Left ventricle myocardium inferior (tissue), 1 donor: ENCODE data around the gene CLC. TPM values are rescaled to one million over a fixed set of nuclear protein-coding genes. Genes with fewer than 3 reads are reported as not detected.

ENCODE experiments used
- DNase-seq: peaks from one replicate; pipeline ENCODE4 v3.0.0-alpha.2; 2020
- H3K27ac ChIP-seq: fragments of 200-600 bp; replicated peaks from 2 replicates; pipeline ENCODE4 v1.8.0; 2021
- H3K27me3 ChIP-seq: fragments of 200-600 bp; 2 replicates; pipeline ENCODE4 v1.8.0; 2021; ENCODE audit warnings: low read depth
- H3K36me3 ChIP-seq: fragments of 200-600 bp; 2 replicates; pipeline ENCODE4 v1.8.0; 2021
- H3K4me1 ChIP-seq: fragments of 200-600 bp; 2 replicates; pipeline ENCODE4 v1.8.0; 2021
- H3K4me3 ChIP-seq: fragments of 200-600 bp; 2 replicates; pipeline ENCODE4 v1.8.0; 2021; ENCODE audit warnings: mild to moderate bottlenecking, moderate library complexity
- H3K9me3 ChIP-seq: fragments of 200-600 bp; replicated peaks from 2 replicates; pipeline ENCODE4 v1.8.0; 2021
- intact Hi-C: fragments of 100-400 bp; cut with micrococcal nuclease; formaldehyde crosslinking; loops from one replicate; pipeline ENCODE4 v1.11.0; 2022
- total RNA-seq: library from RNA; stranded (reverse); fragmentation: NEBNext Ultra II Directional; extraction: Animal tissue kit (Norgen Biotek cat#: 25700); gene quantifications from one replicate; pipeline ENCODE4 v1.2.1, GENCODE V29; 2021
- TF ChIP-seq, protein P1 (sequence below): fragments of 200-600 bp; IDR thresholded peaks from 2 replicates; pipeline ENCODE4 v1.8.0; 2021; ENCODE audit warnings: antibody characterized with exemption, mild to moderate bottlenecking, borderline replicate concordance
- donor health status: DM: no; HTN: yes; CAD: no; lungs with severe emphysema.

The CLC gene
- total RNA-seq, 1 donor from 2014 or later, result not detected

DNA sequence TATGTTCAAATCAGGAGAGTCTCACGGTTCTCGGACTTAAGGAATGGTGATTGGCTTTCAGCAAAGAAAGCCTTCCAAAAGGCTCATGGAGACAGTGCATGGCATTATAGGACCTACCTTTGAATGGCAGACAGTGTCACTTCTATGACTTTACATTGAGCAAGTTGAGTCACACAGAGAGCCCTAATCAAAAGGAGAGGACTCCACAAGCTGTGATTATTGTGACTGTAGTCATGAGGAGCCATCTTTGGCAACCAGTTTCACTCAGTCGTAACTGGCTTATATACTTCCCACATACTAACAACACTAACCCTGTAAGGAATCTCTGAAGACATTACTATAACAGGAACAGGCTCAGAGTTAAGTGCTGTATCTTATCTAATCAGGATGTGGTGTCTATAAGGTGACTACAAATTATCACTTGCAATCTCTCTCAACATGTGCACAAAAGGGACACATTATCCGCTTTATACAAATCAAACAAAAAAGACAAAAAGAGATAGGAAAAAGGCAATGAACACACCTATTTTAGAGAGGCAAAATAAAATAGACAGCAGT, 27.4 kb downstream of the CLC start:
- intact Hi-C loops, result no loop called here
- Histone ChIP-seq H3K36me3 (no peaks in the 10 kb centered on the region), H3K9me3 (peaks cover 4% of the 10 kb centered on the region), H3K4me3 (no peak overlapping the region), H3K27ac (no peak overlapping the region), H3K27me3 (peaks cover 32% of the 10 kb centered on the region), H3K4me1 (no peaks in the 10 kb centered on the region)
- TF ChIP-seq, protein P1, sequence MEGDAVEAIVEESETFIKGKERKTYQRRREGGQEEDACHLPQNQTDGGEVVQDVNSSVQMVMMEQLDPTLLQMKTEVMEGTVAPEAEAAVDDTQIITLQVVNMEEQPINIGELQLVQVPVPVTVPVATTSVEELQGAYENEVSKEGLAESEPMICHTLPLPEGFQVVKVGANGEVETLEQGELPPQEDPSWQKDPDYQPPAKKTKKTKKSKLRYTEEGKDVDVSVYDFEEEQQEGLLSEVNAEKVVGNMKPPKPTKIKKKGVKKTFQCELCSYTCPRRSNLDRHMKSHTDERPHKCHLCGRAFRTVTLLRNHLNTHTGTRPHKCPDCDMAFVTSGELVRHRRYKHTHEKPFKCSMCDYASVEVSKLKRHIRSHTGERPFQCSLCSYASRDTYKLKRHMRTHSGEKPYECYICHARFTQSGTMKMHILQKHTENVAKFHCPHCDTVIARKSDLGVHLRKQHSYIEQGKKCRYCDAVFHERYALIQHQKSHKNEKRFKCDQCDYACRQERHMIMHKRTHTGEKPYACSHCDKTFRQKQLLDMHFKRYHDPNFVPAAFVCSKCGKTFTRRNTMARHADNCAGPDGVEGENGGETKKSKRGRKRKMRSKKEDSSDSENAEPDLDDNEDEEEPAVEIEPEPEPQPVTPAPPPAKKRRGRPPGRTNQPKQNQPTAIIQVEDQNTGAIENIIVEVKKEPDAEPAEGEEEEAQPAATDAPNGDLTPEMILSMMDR, result no peak
- DNase-seq, result no peak

DNA sequence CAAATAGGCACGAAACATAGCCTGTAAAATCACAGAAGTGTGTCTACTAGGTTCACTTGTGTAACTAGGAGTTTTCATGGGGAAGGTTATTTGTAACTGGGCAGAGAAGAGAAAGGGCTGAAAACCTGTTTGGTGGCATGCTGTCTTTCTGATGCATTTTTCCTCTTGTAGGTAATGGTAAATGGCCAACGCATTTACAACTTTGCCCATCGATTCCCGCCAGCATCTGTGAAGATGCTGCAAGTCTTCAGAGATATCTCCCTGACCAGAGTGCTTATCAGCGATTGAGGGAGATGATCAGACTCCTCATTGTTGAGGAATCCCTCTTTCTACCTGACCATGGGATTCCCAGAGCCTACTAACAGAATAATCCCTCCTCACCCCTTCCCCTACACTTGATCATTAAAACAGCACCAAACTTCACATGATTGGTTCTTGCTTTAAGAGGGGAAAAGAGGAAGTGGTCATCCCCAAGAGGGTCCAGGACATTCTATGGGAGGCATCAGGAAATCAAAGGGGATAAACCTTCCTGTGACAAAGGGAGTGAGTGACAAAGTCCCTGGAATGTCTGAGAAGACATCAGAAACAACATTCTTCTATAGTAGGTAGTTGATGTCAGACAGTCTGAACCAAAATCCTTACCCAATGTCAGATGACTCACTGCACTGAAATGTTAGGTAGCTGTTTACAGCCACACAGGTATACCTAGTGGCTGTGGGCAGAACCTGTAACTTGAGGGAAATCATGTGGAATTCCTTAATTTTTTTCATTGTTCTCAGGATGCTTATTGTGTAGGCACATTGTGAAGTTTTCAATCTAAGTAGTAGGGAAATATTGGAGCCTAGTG, 28.6 kb downstream of the CLC start:
- intact Hi-C loops, result no loop called here

DNA sequence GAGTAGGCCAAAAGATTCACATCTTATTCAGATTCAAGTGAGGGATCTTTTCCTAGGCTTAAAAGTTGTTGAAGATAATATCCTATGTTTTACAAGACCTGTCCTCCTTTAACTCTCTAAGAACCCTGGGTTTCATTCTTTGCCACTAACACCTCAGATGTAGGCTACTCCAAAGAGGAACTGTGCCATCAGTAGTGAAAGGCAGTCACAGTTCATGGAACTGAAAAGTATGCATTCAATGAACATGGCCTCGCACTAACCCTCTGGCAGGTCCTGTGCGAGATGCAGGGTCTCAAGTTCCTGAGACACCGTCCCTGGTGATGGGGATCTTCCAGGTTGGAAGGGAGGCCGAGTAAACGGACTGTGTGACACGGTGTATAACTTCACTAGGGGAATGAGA, 29.2 kb downstream of the CLC start:
- DNase-seq, result no peak
- H3K36me3 ChIP-seq, result no peaks in the 10 kb centered on the region
- no peak overlapping the region for H3K27ac ChIP-seq
- peaks cover 39% of the 10 kb centered on the region for H3K27me3 ChIP-seq
- TF ChIP-seq, protein P1, result no peak
- H3K9me3 ChIP-seq, result no peaks in the 10 kb centered on the region
- no peaks in the 10 kb centered on the region for H3K4me1 ChIP-seq
- no peak overlapping the region for H3K4me3 ChIP-seq
- intact Hi-C loops, result no loop called here

More for the DNA sequence above, 28.6 kb downstream of the CLC start:
- Histone ChIP-seq H3K27me3 (peaks cover 32% of the 10 kb centered on the region), H3K27ac (no peak overlapping the region), H3K36me3 (no peaks in the 10 kb centered on the region), H3K4me3 (no peak overlapping the region), H3K9me3 (no peaks in the 10 kb centered on the region), H3K4me1 (no peaks in the 10 kb centered on the region)
- no peak for DNase-seq
- TF ChIP-seq, protein P1, result no peak

DNA sequence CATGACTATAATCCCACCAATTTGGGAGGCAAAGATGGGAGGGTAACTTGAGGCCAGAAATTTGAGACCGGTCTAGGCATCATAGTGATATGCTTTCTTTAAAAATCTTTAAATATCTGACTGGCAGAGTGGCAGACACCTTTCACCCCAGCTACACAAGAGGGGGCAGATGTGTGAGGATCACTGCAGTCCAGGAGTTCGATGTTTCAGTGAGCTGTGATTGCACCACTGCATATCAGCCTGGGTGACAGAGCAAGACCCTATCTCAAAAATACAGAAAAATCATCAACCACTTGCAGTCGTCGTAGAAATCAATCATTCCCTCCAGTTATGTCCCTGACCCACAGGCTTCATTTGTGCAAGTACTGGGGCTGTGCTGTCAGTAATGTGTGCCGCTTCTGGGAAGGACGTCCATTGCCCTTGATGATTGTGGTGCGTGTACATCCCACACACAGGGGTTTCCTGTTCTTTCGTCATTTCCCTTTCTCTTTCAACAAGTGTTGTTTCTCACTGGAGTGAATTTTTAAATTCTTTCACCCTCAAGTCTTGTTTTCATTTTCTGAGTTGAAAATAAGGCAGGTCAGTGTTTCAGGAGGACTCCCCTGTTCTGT, 32.1 kb downstream of the CLC start:
- H3K27me3 ChIP-seq, result peaks cover 66% of the 10 kb centered on the region
- no peaks in the 10 kb centered on the region for H3K36me3 ChIP-seq
- H3K27ac ChIP-seq, result no peak overlapping the region
- intact Hi-C loops, result no loop called here
- TF ChIP-seq, protein P1, result no peak
- H3K4me1 ChIP-seq, result no peaks in the 10 kb centered on the region
- no peaks in the 10 kb centered on the region for H3K9me3 ChIP-seq
- DNase-seq, result no peak
- no peak overlapping the region for H3K4me3 ChIP-seq

DNA sequence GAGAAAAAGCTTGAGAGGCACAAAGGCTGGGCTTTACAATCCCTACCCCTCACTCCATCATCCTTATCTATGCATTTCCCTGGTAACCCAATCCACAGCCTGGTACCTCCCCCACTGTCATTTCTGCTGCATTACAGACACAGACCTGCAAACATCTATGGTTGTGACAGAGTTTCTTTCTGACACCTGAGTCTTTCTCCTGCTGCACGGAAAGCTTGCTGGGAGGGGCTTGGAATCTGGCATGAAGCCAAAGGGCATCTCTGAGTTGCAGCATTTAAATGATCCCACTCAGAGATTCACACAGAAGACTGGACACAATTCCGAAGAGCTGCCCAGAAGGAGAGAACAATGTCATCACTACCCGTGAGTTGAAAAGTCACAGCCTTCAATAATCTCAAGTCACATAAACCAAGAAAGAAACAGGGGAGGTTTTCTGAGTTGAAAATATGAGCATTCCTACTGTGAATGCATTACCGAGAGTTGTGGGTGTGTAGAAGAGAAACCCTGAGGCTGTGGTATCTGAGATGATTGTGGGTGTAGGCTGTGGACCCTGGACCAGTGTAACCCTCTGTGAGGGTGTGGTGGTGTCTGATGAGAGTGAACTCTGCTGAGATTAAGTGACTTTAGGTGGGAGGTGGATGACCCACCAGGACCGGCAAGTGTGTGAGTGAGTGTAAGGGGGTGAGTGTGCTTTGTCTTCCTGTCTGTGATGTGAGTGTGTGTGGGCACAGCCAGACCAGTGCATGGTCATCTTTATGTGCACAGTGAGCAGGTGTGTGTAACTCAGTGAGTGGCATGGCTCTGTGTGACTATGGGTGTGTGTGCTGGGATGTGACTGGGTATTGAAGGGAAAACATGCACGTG, 33.4 kb downstream of the CLC start, which contains the start of gene LGALS14:
LGALS14 (plus strand) TSS at position 301 of the 864 bp plus-strand sequence; CDS start at position 349, 48 bp downstream.
- DNase-seq, result no peak
- Histone ChIP-seq H3K4me1 (no peaks in the 10 kb centered on the region), H3K27ac (no peak within 1 kb of the TSS), H3K27me3 (peaks cover 78% of the 10 kb centered on the region), H3K4me3 (no peak within 1 kb of the TSS), H3K36me3 (no peaks in the 10 kb centered on the region), H3K9me3 (no peaks in the 10 kb centered on the region)
- TF ChIP-seq, protein P1, result no peak
- intact Hi-C loops, result no loop called here
